ENCODE measurements around the gene SEC14L6. TPM values are rescaled to one million over a fixed set of nuclear protein-coding genes. Genes with fewer than 3 reads are reported as not detected.

The SEC14L6 gene
- total RNA-seq, 1 donor from 2014 or later: 4.8 TPM

DNA sequence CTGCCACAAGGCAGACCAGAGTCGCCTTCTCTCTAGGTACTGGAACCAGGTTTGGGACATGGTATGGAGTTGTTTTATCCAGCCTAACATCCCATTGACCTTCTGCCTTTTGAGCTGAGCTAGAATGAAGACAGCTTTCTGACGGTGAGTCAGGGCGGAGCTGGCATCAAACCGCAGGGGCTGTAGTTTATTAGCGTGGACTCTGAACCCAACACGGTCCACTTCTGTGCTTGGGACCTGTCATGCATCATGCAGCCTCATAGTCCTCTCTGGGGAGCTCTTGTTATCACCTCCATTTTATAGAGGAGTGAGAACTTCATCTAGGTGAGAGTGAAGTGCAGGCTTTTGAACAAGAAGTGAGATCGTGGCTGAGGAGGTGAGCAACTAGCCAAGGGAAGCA, 19.6 kb upstream of the SEC14L6 start:
- Mint-ChIP-seq H3K4me1 (ENCODE audit: low read depth) (peaks cover 2% of the 10 kb centered on the region), H3K4me3 (ENCODE audit: low read depth) (no peak overlapping the region), H3K27ac (no peak overlapping the region), H3K9me3 (ENCODE audit: low read depth) (no peaks in the 10 kb centered on the region), H3K36me3 (ENCODE audit: insufficient read depth) (peaks cover 5% of the 10 kb centered on the region), H3K27me3 (no peaks in the 10 kb centered on the region)
- DNase-seq (ENCODE audit: low spot score, unreplicated experiment): no peak
- no peak for TF ChIP-seq CTCF (IDR thresholded peaks at IDR 0.05; ENCODE audit: unreplicated experiment)

DNA sequence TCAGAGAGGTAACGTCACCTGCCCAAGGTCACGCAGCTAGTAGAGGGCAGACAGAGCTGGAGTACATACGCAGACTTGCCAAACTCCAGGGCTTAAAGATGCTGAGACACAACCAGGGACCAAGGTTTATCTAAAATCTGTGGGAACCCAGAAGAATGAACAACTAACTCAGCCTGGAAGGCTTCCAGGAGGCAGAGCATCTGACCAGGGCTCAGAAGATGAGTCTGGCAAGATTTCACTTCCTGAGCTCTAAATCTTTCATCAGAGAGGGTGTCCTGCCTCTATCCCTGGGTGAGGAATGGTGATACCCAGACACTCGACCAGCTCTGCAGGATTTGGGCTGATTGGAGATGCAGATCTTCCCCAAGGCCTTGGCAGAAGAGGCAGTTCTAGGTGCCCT, 18.8 kb upstream of the SEC14L6 start:
- Mint-ChIP-seq H3K9me3 (ENCODE audit: low read depth) (no peaks in the 10 kb centered on the region), H3K27me3 (no peaks in the 10 kb centered on the region)

GRCh38 chr22:30564761-30565119, 18.2 kb upstream of the SEC14L6 start:
- Mint-ChIP-seq H3K36me3 (ENCODE audit: insufficient read depth) (peaks cover 5% of the 10 kb centered on the region), H3K4me1 (ENCODE audit: low read depth) (peaks cover 10% of the 10 kb centered on the region), H3K9me3 (ENCODE audit: low read depth) (no peaks in the 10 kb centered on the region), H3K4me3 (ENCODE audit: low read depth) (no peak overlapping the region), H3K27ac (no peak overlapping the region), H3K27me3 (no peaks in the 10 kb centered on the region)
- DNase-seq (ENCODE audit: low spot score, unreplicated experiment): no peak
- TF ChIP-seq CTCF (IDR thresholded peaks at IDR 0.05; ENCODE audit: unreplicated experiment): no peak

More for the DNA sequence above, 18.8 kb upstream of the SEC14L6 start:
- Mint-ChIP-seq H3K4me1 (ENCODE audit: low read depth) (peaks cover 4% of the 10 kb centered on the region), H3K36me3 (ENCODE audit: insufficient read depth) (peaks cover 5% of the 10 kb centered on the region), H3K27ac (no peak overlapping the region), H3K4me3 (ENCODE audit: low read depth) (no peak overlapping the region)
- no peak for TF ChIP-seq CTCF (IDR thresholded peaks at IDR 0.05; ENCODE audit: unreplicated experiment)
- no peak for DNase-seq (ENCODE audit: low spot score, unreplicated experiment)

DNA sequence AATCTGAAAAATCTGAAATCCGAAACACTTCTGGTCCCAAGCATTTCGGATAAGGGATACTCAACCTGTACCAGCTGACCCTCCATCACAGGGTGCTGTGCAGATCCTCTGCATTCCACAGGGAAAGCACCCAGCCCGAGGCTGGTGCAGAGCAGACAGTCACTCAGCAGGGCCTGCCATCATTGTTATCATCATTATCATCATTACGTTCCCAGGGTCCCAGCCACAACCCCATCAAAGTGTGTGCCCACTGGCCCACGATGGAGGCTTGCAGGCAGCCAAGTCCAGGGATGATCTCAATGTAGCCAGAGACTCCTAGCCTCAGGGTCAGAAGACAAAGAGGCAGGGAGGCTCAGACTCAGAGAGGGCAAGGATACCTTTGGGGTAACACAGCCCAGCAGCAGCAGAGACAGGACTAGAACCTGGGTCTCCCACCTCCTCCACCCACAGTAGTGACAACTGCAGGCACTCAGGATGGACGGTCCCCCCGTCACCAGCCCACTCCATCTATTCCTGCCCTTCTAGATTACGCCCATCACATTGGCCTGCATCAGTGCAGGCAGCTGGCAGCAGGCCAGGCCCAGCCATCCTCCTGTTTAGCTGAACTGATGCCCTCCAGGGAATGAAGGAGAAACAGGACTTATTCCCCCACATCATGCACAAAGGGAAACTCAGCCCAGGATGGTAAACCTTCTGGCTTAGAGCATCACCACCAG, 17.7 kb upstream of the SEC14L6 start:
- Mint-ChIP-seq H3K36me3 (ENCODE audit: insufficient read depth) (peaks cover 2% of the 10 kb centered on the region), H3K27me3 (no peaks in the 10 kb centered on the region), H3K4me3 (ENCODE audit: low read depth) (no peak overlapping the region), H3K27ac (no peak overlapping the region), H3K9me3 (ENCODE audit: low read depth) (no peaks in the 10 kb centered on the region), H3K4me1 (ENCODE audit: low read depth) (peaks cover 13% of the 10 kb centered on the region)
- DNase-seq (ENCODE audit: low spot score, unreplicated experiment): no peak
- no peak for TF ChIP-seq CTCF (IDR thresholded peaks at IDR 0.05; ENCODE audit: unreplicated experiment)

DNA sequence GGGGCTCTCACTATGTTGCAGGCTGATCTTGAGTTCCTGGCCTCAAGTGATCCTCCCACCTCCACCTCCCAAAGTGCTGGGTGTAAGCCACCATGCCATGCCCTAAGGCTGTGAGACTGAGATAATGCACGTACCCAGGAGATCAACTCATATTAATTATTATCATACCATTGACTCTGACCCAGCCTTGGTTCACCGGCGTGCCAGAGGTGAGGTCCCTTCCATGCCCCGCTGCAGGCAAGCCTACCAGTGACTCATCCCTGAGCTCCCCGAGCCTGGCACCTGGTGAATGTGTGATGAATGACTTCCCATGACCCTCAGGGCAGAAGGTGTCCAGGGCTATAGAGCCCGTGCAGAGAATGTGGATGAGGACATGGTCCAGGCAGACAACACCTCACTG, 15.8 kb upstream of the SEC14L6 start:
- Mint-ChIP-seq H3K36me3 (ENCODE audit: insufficient read depth) (peaks cover 1% of the 10 kb centered on the region), H3K4me1 (ENCODE audit: low read depth) (peaks cover 13% of the 10 kb centered on the region), H3K27ac (peak overlapping the region; percentile 59), H3K27me3 (no peaks in the 10 kb centered on the region), H3K9me3 (ENCODE audit: low read depth) (no peaks in the 10 kb centered on the region), H3K4me3 (ENCODE audit: low read depth) (no peak overlapping the region)
- no peak for TF ChIP-seq CTCF (IDR thresholded peaks at IDR 0.05; ENCODE audit: unreplicated experiment)
- no peak for DNase-seq (ENCODE audit: low spot score, unreplicated experiment)

Measured in progenitor cell of endocrine pancreas (in vitro differentiated cells).